A549 (cell line): ENCODE data around the gene SMG9.

ENCODE experiments used
- CTCF ChIP-seq: fragments of >200 bp; sonication (Bioruptor Twin); formaldehyde crosslinking; IDR thresholded peaks from 3 replicates; pipeline ENCODE4 v1.5.1; 2016
- EP300 ChIP-seq, 2 experiments: fragments of >200 bp; sonication (Bioruptor Twin); formaldehyde crosslinking; IDR thresholded peaks; 2 replicates in 1 of 2; 3 replicates in 1 of 2; pipeline ENCODE4 v1.6.1; 2016 to 2017

- TF ChIP-seq CTCF (no peak), EP300 (IDR thresholded peaks at IDR 0.05) (no peak)
Observed at GRCh38 chr19:43773725-43774102, 19.0 kb upstream of the SMG9 start.
